KMS-11 (cell line): ENCODE measurements around the gene USP32.

Experiments used
- H2AFZ ChIP-seq: fragments of 200-600 bp; sonication (generic); 2 replicates; pipeline ENCODE4 v1.6.1; 2016; ENCODE audit warnings: antibody characterized with exemption, mixed run types, low read depth
- H3K27ac ChIP-seq: fragments of 200-600 bp; sonication (generic); 2 replicates; pipeline ENCODE4 v1.6.1; 2016; ENCODE audit warnings: mild to moderate bottlenecking, mixed run types
- H3K27me3 ChIP-seq: fragments of 200-600 bp; sonication (generic); 2 replicates; pipeline ENCODE4 v1.6.1; 2017; ENCODE audit warnings: mild to moderate bottlenecking, low read depth, mixed run types, moderate library complexity; ENCODE audit not compliant: insufficient read depth
- H3K36me3 ChIP-seq: fragments of 200-600 bp; sonication (generic); 2 replicates; pipeline ENCODE4 v1.6.1; 2017; ENCODE audit warnings: mild to moderate bottlenecking, mixed run types; ENCODE audit not compliant: insufficient read depth
- H3K4me1 ChIP-seq: fragments of 200-600 bp; sonication (generic); 2 replicates; pipeline ENCODE4 v1.6.1; 2016; ENCODE audit warnings: mild to moderate bottlenecking, low read depth, mixed run types; ENCODE audit not compliant: poor library complexity, severe bottlenecking
- H3K4me2 ChIP-seq: fragments of 200-600 bp; sonication (generic); 2 replicates; pipeline ENCODE4 v1.7.0; 2016; ENCODE audit warnings: mild to moderate bottlenecking, mixed run types
- H3K4me3 ChIP-seq: fragments of 200-600 bp; sonication (generic); IDR thresholded peaks from 2 replicates; pipeline ENCODE4 v1.6.1; 2017; ENCODE audit warnings: low read depth, low read length, mixed read lengths; ENCODE audit not compliant: insufficient read depth
- H3K79me2 ChIP-seq: fragments of 200-600 bp; sonication (generic); 2 replicates; pipeline ENCODE4 v1.6.1; 2016; ENCODE audit warnings: low read depth, mixed run types; ENCODE audit not compliant: insufficient read depth
- H3K9ac ChIP-seq: fragments of 200-600 bp; sonication (generic); 2 replicates; pipeline ENCODE4 v1.6.1; 2016; ENCODE audit warnings: mild to moderate bottlenecking, mixed run types
- H4K20me1 ChIP-seq: fragments of 200-600 bp; sonication (generic); 2 replicates; pipeline ENCODE4 v1.6.1; 2016; ENCODE audit warnings: mild to moderate bottlenecking, mixed run types; ENCODE audit not compliant: insufficient read depth
- TF ChIP-seq, protein P1 (sequence below): fragments of 200-600 bp; sonication (generic); conservative IDR thresholded peaks from 2 replicates; pipeline ENCODE4 v1.6.1; 2017; ENCODE audit warnings: low read depth, mild to moderate bottlenecking, antibody characterized with exemption, low read length, moderate library complexity, mixed read lengths

USP32 gene

GRCh38 chr17:60353773-60354172, 38.2 kb downstream of the USP32 start:
- H2AFZ ChIP-seq: no peak overlapping the region
- H3K9ac ChIP-seq: no peak overlapping the region
- H3K79me2 ChIP-seq: no peaks in the 10 kb centered on the region; the same call in 1 of the 2 replicates
- no peak overlapping the region for H3K4me3 ChIP-seq
- no peak overlapping the region for H3K4me2 ChIP-seq
- no peaks in the 10 kb centered on the region for H3K36me3 ChIP-seq
- TF ChIP-seq, protein P1, sequence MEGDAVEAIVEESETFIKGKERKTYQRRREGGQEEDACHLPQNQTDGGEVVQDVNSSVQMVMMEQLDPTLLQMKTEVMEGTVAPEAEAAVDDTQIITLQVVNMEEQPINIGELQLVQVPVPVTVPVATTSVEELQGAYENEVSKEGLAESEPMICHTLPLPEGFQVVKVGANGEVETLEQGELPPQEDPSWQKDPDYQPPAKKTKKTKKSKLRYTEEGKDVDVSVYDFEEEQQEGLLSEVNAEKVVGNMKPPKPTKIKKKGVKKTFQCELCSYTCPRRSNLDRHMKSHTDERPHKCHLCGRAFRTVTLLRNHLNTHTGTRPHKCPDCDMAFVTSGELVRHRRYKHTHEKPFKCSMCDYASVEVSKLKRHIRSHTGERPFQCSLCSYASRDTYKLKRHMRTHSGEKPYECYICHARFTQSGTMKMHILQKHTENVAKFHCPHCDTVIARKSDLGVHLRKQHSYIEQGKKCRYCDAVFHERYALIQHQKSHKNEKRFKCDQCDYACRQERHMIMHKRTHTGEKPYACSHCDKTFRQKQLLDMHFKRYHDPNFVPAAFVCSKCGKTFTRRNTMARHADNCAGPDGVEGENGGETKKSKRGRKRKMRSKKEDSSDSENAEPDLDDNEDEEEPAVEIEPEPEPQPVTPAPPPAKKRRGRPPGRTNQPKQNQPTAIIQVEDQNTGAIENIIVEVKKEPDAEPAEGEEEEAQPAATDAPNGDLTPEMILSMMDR: no peak
- H3K4me1 ChIP-seq: peaks cover 9% of the 10 kb centered on the region
- H3K27ac ChIP-seq: no peak overlapping the region
- H3K27me3 ChIP-seq: no peaks in the 10 kb centered on the region
- H4K20me1 ChIP-seq: no peaks in the 10 kb centered on the region

DNA sequence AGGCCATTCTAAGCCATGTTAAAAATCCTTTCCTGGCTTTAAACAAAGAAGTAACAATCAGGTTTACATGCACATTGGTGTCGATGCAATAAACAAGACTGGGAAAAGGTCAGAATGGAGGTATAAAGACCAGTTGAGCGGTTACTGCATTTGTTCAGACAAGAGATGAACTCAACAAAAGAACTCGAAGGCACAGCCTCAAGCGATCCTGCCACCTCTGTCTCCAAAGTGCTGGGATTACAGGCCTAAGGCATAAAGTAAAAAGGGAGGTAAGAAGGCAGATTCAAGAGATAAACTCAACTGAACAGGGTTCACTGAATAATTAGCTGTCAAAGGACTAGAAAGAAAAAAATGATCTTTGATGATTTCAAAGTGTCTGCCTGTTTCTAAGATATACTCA, 39.4 kb downstream of the USP32 start:
- H3K4me1 ChIP-seq: peaks cover 5% of the 10 kb centered on the region

GRCh38 chr17:60352071-60352470, 39.9 kb downstream of the USP32 start:
- Histone ChIP-seq H4K20me1 (no peaks in the 10 kb centered on the region), H2AFZ (no peak overlapping the region), H3K27me3 (no peaks in the 10 kb centered on the region), H3K9ac (no peak overlapping the region), H3K27ac (no peak overlapping the region), H3K36me3 (no peaks in the 10 kb centered on the region), H3K79me2 (no peaks in the 10 kb centered on the region; the same call in 1 of the 2 replicates), H3K4me2 (no peak overlapping the region), H3K4me3 (no peak overlapping the region), H3K4me1 (peaks cover 4% of the 10 kb centered on the region)
- TF ChIP-seq, protein P1: no peak

More for the DNA sequence above, 39.4 kb downstream of the USP32 start:
- TF ChIP-seq, protein P1: no peak
- H3K27me3 ChIP-seq: no peaks in the 10 kb centered on the region
- no peak overlapping the region for H3K9ac ChIP-seq
- H2AFZ ChIP-seq: no peak overlapping the region
- H4K20me1 ChIP-seq: no peaks in the 10 kb centered on the region
- H3K36me3 ChIP-seq: no peaks in the 10 kb centered on the region
- no peak overlapping the region for H3K27ac ChIP-seq
- H3K4me3 ChIP-seq: no peak overlapping the region
- no peaks in the 10 kb centered on the region; the same call in 1 of the 2 replicates for H3K79me2 ChIP-seq
- H3K4me2 ChIP-seq: no peak overlapping the region

DNA sequence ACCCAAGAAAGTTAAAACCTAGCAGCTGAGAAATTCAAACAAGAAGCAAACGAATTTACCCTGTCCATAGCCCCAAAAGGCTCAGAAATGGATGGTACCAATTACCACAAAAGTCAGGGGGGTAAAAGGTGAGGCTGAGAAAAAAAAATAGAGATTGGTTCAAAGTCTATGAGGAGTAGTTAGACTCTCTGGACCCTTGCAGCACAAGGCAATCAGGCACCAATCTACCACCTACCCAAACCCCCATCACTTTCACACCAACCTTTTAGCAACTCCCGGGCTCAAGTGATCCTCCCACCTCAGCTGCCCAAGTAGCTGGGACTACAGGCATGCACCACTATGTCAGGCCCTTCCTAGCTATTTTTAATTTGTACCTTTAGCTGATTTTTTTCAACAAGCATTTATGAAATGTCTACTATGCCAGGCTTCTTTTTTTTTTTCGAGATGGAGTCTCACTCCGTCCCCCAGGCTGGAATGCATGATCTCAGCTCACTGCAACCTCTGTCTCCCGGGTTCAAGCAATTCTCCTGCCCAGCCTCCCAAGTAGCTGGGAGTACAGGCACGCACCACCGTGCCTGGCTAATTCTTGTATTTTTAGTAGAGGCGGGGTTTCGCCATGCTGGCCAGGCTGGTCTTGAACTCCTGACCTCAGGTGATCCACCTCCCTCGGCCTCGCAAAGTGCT, 40.8 kb downstream of the USP32 start:
- no peak overlapping the region for H3K4me2 ChIP-seq
- no peaks in the 10 kb centered on the region for H4K20me1 ChIP-seq
- H3K4me3 ChIP-seq: no peak overlapping the region
- no peaks in the 10 kb centered on the region for H3K36me3 ChIP-seq
- H3K4me1 ChIP-seq: peaks cover 4% of the 10 kb centered on the region
- no peak overlapping the region for H3K27ac ChIP-seq
- no peak overlapping the region for H2AFZ ChIP-seq
- H3K79me2 ChIP-seq: no peaks in the 10 kb centered on the region; the same call in 1 of the 2 replicates
- TF ChIP-seq, protein P1: no peak
- no peak overlapping the region for H3K9ac ChIP-seq
- no peaks in the 10 kb centered on the region for H3K27me3 ChIP-seq
